KMS-11 (cell line): ENCODE measurements around the gene JAK1.

Source experiments
- H2AFZ ChIP-seq: fragments of 200-600 bp; sonication (generic); 2 replicates; pipeline ENCODE4 v1.6.1; 2016; ENCODE audit warnings: antibody characterized with exemption, mixed run types, low read depth
- H3K27ac ChIP-seq: fragments of 200-600 bp; sonication (generic); 2 replicates; pipeline ENCODE4 v1.6.1; 2016; ENCODE audit warnings: mild to moderate bottlenecking, mixed run types
- H3K27me3 ChIP-seq: fragments of 200-600 bp; sonication (generic); 2 replicates; pipeline ENCODE4 v1.6.1; 2017; ENCODE audit warnings: mild to moderate bottlenecking, low read depth, mixed run types, moderate library complexity; ENCODE audit not compliant: insufficient read depth
- H3K36me3 ChIP-seq: fragments of 200-600 bp; sonication (generic); 2 replicates; pipeline ENCODE4 v1.6.1; 2017; ENCODE audit warnings: mild to moderate bottlenecking, mixed run types; ENCODE audit not compliant: insufficient read depth
- H3K4me1 ChIP-seq: fragments of 200-600 bp; sonication (generic); 2 replicates; pipeline ENCODE4 v1.6.1; 2016; ENCODE audit warnings: mild to moderate bottlenecking, low read depth, mixed run types; ENCODE audit not compliant: poor library complexity, severe bottlenecking
- H3K4me2 ChIP-seq: fragments of 200-600 bp; sonication (generic); 2 replicates; pipeline ENCODE4 v1.7.0; 2016; ENCODE audit warnings: mild to moderate bottlenecking, mixed run types
- H3K4me3 ChIP-seq: fragments of 200-600 bp; sonication (generic); IDR thresholded peaks from 2 replicates; pipeline ENCODE4 v1.6.1; 2017; ENCODE audit warnings: low read depth, low read length, mixed read lengths; ENCODE audit not compliant: insufficient read depth
- H3K79me2 ChIP-seq: fragments of 200-600 bp; sonication (generic); 2 replicates; pipeline ENCODE4 v1.6.1; 2016; ENCODE audit warnings: low read depth, mixed run types; ENCODE audit not compliant: insufficient read depth
- H3K9ac ChIP-seq: fragments of 200-600 bp; sonication (generic); 2 replicates; pipeline ENCODE4 v1.6.1; 2016; ENCODE audit warnings: mild to moderate bottlenecking, mixed run types
- H4K20me1 ChIP-seq: fragments of 200-600 bp; sonication (generic); 2 replicates; pipeline ENCODE4 v1.6.1; 2016; ENCODE audit warnings: mild to moderate bottlenecking, mixed run types; ENCODE audit not compliant: insufficient read depth
- CTCF ChIP-seq: fragments of 200-600 bp; sonication (generic); conservative IDR thresholded peaks from 2 replicates; pipeline ENCODE4 v1.6.1; 2017; ENCODE audit warnings: low read depth, mild to moderate bottlenecking, antibody characterized with exemption, low read length, moderate library complexity, mixed read lengths

The JAK1 gene

GRCh38 chr1:64854674-64855073, 111.7 kb downstream of the JAK1 start:
- Histone ChIP-seq H3K79me2 (no peaks in the 10 kb centered on the region), H3K36me3 (no peaks in the 10 kb centered on the region), H3K4me3 (no peak overlapping the region), H3K9ac (no peak overlapping the region), H2AFZ (no peak overlapping the region), H3K27me3 (no peaks in the 10 kb centered on the region), H4K20me1 (no peaks in the 10 kb centered on the region), H3K4me1 (no peaks in the 10 kb centered on the region), H3K4me2 (no peak overlapping the region), H3K27ac (no peak overlapping the region)
- no peak for TF ChIP-seq CTCF

GRCh38 chr1:64851664-64852063, 114.7 kb downstream of the JAK1 start:
- TF ChIP-seq CTCF = no peak
- no peaks in the 10 kb centered on the region for H3K27me3 ChIP-seq
- no peaks in the 10 kb centered on the region for H3K4me1 ChIP-seq
- H3K9ac ChIP-seq = no peak overlapping the region
- H3K36me3 ChIP-seq = no peaks in the 10 kb centered on the region
- H3K4me2 ChIP-seq = no peak overlapping the region
- H4K20me1 ChIP-seq = no peaks in the 10 kb centered on the region
- H3K27ac ChIP-seq = no peak overlapping the region
- H3K4me3 ChIP-seq = no peak overlapping the region
- no peak overlapping the region for H2AFZ ChIP-seq
- no peaks in the 10 kb centered on the region for H3K79me2 ChIP-seq

DNA sequence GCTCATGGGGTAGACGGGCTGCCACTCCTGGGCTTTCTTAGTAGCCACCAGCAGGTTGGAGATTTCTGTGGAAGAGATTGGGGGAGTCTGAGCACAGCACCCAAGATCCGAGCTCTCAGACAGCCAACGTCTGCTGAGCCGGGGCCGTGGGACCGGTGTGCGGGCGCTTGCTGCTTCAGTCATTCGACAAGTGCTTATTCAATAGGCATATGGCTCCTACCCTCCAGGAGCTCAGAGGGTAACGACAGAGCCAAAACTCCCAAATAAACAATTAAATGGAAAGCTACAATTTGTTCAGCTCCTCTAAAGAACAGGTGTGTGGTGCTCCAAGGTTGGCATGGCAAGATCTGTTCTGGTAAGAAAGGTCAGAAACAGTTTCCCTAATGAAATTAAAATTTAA, 115.5 kb downstream of the JAK1 start:
- H2AFZ ChIP-seq = no peak overlapping the region
- H3K79me2 ChIP-seq = no peaks in the 10 kb centered on the region
- H3K9ac ChIP-seq = no peak overlapping the region
- no peak overlapping the region for H3K4me3 ChIP-seq
- no peaks in the 10 kb centered on the region for H4K20me1 ChIP-seq
- H3K4me1 ChIP-seq = no peaks in the 10 kb centered on the region
- TF ChIP-seq CTCF = no peak
- H3K27ac ChIP-seq = no peak overlapping the region
- H3K36me3 ChIP-seq = no peaks in the 10 kb centered on the region
- no peaks in the 10 kb centered on the region for H3K27me3 ChIP-seq
- H3K4me2 ChIP-seq = no peak overlapping the region

GRCh38 chr1:64849942-64850341, 116.4 kb downstream of the JAK1 start:
- Histone ChIP-seq H2AFZ (no peak overlapping the region), H3K79me2 (no peaks in the 10 kb centered on the region), H3K4me3 (no peak overlapping the region), H3K4me2 (no peak overlapping the region), H3K36me3 (no peaks in the 10 kb centered on the region), H3K27me3 (no peaks in the 10 kb centered on the region), H4K20me1 (no peaks in the 10 kb centered on the region), H3K27ac (no peak overlapping the region), H3K4me1 (no peaks in the 10 kb centered on the region), H3K9ac (no peak overlapping the region)
- TF ChIP-seq CTCF = no peak

DNA sequence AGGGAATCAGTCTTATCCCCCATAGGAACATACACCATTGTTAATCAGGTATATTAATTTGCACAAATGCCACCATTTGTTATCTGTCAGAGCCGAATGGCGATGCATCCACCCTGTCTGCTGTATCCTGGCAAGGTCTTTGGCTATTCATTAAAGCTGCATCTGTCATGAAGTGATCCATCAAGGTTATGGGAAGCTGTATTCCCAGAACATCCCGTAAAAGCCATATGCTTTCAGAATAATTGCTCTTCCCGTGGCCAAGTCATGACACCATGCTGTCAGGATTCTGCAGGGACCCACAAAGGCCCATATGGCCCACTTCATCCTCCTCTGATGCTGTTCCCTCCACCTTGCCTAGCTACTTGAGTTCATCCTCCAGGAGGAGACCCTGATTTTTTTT, 117.5 kb downstream of the JAK1 start:
- no peaks in the 10 kb centered on the region for H3K79me2 ChIP-seq
- H3K27ac ChIP-seq = no peak overlapping the region
- no peak overlapping the region for H2AFZ ChIP-seq
- no peak overlapping the region for H3K4me2 ChIP-seq
- no peak overlapping the region for H3K9ac ChIP-seq
- H3K4me1 ChIP-seq = no peaks in the 10 kb centered on the region
- no peak overlapping the region for H3K4me3 ChIP-seq
- H3K27me3 ChIP-seq = no peaks in the 10 kb centered on the region
- TF ChIP-seq CTCF = no peak
- no peaks in the 10 kb centered on the region for H3K36me3 ChIP-seq
- H4K20me1 ChIP-seq = no peaks in the 10 kb centered on the region
